KOPT-K1 (cell line): ENCODE results near the gene TMEM208.

Source experiments
- H3K27ac ChIP-seq: fragments of 200-600 bp; sonication (generic); 2 replicates; pipeline ENCODE4 v1.5.1; 2016; ENCODE audit warnings: antibody characterized with exemption, mild to moderate bottlenecking, low read depth, low read length; ENCODE audit not compliant: poor library complexity, severe bottlenecking
- H3K36me3 ChIP-seq: fragments of 200-600 bp; sonication (generic); 2 replicates; pipeline ENCODE4 v1.5.1; 2017; ENCODE audit warnings: antibody characterized with exemption, mild to moderate bottlenecking, low read length, moderate library complexity; ENCODE audit not compliant: insufficient read depth
- H3K9me3 ChIP-seq: fragments of 200-600 bp; sonication (generic); 2 replicates; pipeline ENCODE4 v1.5.1; 2017; ENCODE audit warnings: antibody characterized with exemption, low read length, mild to moderate bottlenecking; ENCODE audit not compliant: insufficient read depth, poor library complexity, severe bottlenecking

TMEM208 gene

GRCh38 chr16:67188323-67188722 is 38.6 kb upstream of the TMEM208 start:
- no peak overlapping the region for H3K27ac ChIP-seq
- peaks cover 3% of the 10 kb centered on the region for H3K36me3 ChIP-seq
- no peaks in the 10 kb centered on the region for H3K9me3 ChIP-seq

- no peaks in the 10 kb centered on the region for H3K9me3 ChIP-seq
- no peak overlapping the region for H3K27ac ChIP-seq
- H3K36me3 ChIP-seq: peaks cover 7% of the 10 kb centered on the region
Measured at GRCh38 chr16:67188798-67189197, 38.1 kb upstream of the TMEM208 start.

- H3K9me3 ChIP-seq: no peaks in the 10 kb centered on the region
- H3K27ac ChIP-seq: no peak within 1 kb of the TSS
- peaks cover 20% of the 10 kb centered on the region for H3K36me3 ChIP-seq
Measured at GRCh38 chr16:67190041-67190440, 36.9 kb upstream of the TMEM208 start, which contains the start of gene EXOC3L1. Gene EXOC3L1, minus strand, starts transcription at chr16:67190136. Its CDS starts 460 bp downstream, at chr16:67189676.

- peaks cover 27% of the 10 kb centered on the region for H3K36me3 ChIP-seq
- no peaks in the 10 kb centered on the region for H3K9me3 ChIP-seq
- no peak overlapping the region for H3K27ac ChIP-seq
Measured at GRCh38 chr16:67190448-67191399, 36.2 kb upstream of the TMEM208 start.

- peak overlapping the region; percentile 85 for H3K27ac ChIP-seq
- H3K36me3 ChIP-seq: peaks cover 34% of the 10 kb centered on the region
- no peaks in the 10 kb centered on the region for H3K9me3 ChIP-seq
Measured at GRCh38 chr16:67191411-67191994, 35.4 kb upstream of the TMEM208 start.

- peak within 1 kb of the TSS; percentile 85 for H3K27ac ChIP-seq
- H3K9me3 ChIP-seq: no peaks in the 10 kb centered on the region
- peaks cover 41% of the 10 kb centered on the region for H3K36me3 ChIP-seq
Measured at GRCh38 chr16:67191995-67192681, 34.8 kb upstream of the TMEM208 start, which contains the start of gene E2F4. Gene E2F4, plus strand, starts transcription at chr16:67192155. Its CDS starts 73 bp downstream, at chr16:67192228.

- Histone ChIP-seq H3K36me3 (peaks cover 48% of the 10 kb centered on the region), H3K27ac (peak overlapping the region; percentile 85), H3K9me3 (no peaks in the 10 kb centered on the region)
Measured at GRCh38 chr16:67192781-67193361, 34.1 kb upstream of the TMEM208 start.

GRCh38 chr16:67193536-67193935 is 33.4 kb upstream of the TMEM208 start:
- Histone ChIP-seq H3K9me3 (no peaks in the 10 kb centered on the region), H3K36me3 (peaks cover 55% of the 10 kb centered on the region), H3K27ac (peak overlapping the region; percentile 85)

- Histone ChIP-seq H3K9me3 (no peaks in the 10 kb centered on the region), H3K36me3 (peaks cover 61% of the 10 kb centered on the region), H3K27ac (no peak overlapping the region)
Measured at GRCh38 chr16:67194260-67194659, 32.7 kb upstream of the TMEM208 start.

GRCh38 chr16:67195676-67196075 is 31.3 kb upstream of the TMEM208 start:
- peaks cover 75% of the 10 kb centered on the region for H3K36me3 ChIP-seq

GRCh38 chr16:67196881-67197280 is 30.0 kb upstream of the TMEM208 start:
- Histone ChIP-seq H3K36me3 (peaks cover 87% of the 10 kb centered on the region), H3K9me3 (no peaks in the 10 kb centered on the region), H3K27ac (no peak overlapping the region)

More at GRCh38 chr16:67195676-67196075, 31.3 kb upstream of the TMEM208 start:
- Histone ChIP-seq H3K27ac (no peak overlapping the region), H3K9me3 (no peaks in the 10 kb centered on the region)

- H3K27ac ChIP-seq: no peak overlapping the region
- H3K9me3 ChIP-seq: no peaks in the 10 kb centered on the region
- H3K36me3 ChIP-seq: peaks cover 95% of the 10 kb centered on the region
Measured at GRCh38 chr16:67197704-67198103, 29.2 kb upstream of the TMEM208 start.

GRCh38 chr16:67198238-67198734 is 28.6 kb upstream of the TMEM208 start:
- Histone ChIP-seq H3K36me3 (peaks cover 99% of the 10 kb centered on the region), H3K9me3 (no peaks in the 10 kb centered on the region), H3K27ac (no peak overlapping the region)

GRCh38 chr16:67199011-67199807 is 27.7 kb upstream of the TMEM208 start, which contains the start of gene ELMO3:
Gene ELMO3, plus strand, starts transcription at chr16:67199131. Its CDS starts 196 bp downstream, at chr16:67199327.
- H3K9me3 ChIP-seq: no peaks in the 10 kb centered on the region
- H3K27ac ChIP-seq: no peak within 1 kb of the TSS
- H3K36me3 ChIP-seq: peaks cover 99% of the 10 kb centered on the region
